ENCODE measurements around the gene LRCH1. TPM values are rescaled to one million over a fixed set of nuclear protein-coding genes. Genes with fewer than 3 reads are reported as not detected.
"Not testable (repeated sequence)": the region's sequence is repeated elsewhere in the genome, so short reads cannot be mapped to it uniquely, and the experiment has no call there.

The LRCH1 gene
- total and polyA plus RNA-seq, 2 donors (not counting 1 experiment from before 2014, with no cell fraction given) = 12.0 to 12.4 TPM

- no peaks in the 10 kb centered on the region for H4K20me1 ChIP-seq (ENCODE audit: control insufficient read depth, extremely low read depth, insufficient read depth, low read length)
- H3K4me2 ChIP-seq (ENCODE audit: extremely low read depth, insufficient read depth, low read length) = no peak overlapping the region
- no peaks in the 10 kb centered on the region for H3K4me1 ChIP-seq (ENCODE audit: control insufficient read depth, extremely low read depth, insufficient read depth, low read length)
- H3K36me3 ChIP-seq (ENCODE audit: control insufficient read depth, insufficient read depth, low read length) = no peaks in the 10 kb centered on the region
- no peak overlapping the region for H2AFZ ChIP-seq (ENCODE audit: low read length)
- no peak overlapping the region for H3K4me3 ChIP-seq (replicated peaks in 1 of 4; ENCODE audit: control extremely low read depth in 1 of 4, insufficient read depth in 1 of 4, low read depth in 3 of 4, low read length in 4 of 4)
- no peaks in the 10 kb centered on the region for H3K27me3 ChIP-seq (ENCODE audit: control insufficient read depth, insufficient read depth, low read length)
- DNase-seq (ENCODE audit: low read depth in 2 of 2) = no peak
- H3K79me2 ChIP-seq (ENCODE audit: control insufficient read depth, insufficient read depth, low read length) = no peaks in the 10 kb centered on the region
- TF ChIP-seq CTCF (conservative IDR thresholded peaks at IDR 0.05 in 1 of 2, IDR thresholded peaks at IDR 0.05 in 1 of 2; ENCODE audit: low read depth in 1 of 2, low read length in 2 of 2) = no peak
- TF ChIP-seq EZH2 (IDR thresholded peaks at IDR 0.05; ENCODE audit: low read length, missing control alignments) = no peak
- H3K27ac ChIP-seq (ENCODE audit: insufficient read depth, low read length) = no peak overlapping the region
- H3K9me3 ChIP-seq (ENCODE audit: control insufficient read depth, insufficient read depth, low read depth, low read length) = no peaks in the 10 kb centered on the region
- no peak overlapping the region for H3K9ac ChIP-seq (ENCODE audit: insufficient read depth, low read length)
Measured at GRCh38 chr13:46509981-46510380, 43.0 kb upstream of the LRCH1 start.

DNA sequence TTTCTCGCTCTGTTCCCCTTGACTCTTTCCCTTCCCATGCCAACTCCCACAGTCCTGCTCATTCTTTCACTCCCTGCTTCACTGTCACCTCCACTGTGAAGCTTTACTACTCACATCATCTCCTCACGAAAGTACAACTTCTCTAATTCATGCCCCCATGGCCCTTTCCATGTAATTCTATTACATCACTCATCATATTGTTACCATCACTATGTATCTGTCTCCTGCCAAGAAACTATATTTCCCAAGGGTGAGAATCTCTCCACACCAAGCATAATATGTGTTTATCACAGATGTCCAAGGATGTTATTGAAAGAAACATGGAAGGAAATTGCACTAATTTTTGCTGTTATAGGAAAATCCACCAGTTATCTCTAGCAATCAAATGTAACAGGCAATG is 37.2 kb upstream of the LRCH1 start:
- Histone ChIP-seq H4K20me1 (ENCODE audit: control insufficient read depth, extremely low read depth, insufficient read depth, low read length) (no peaks in the 10 kb centered on the region), H3K27ac (ENCODE audit: insufficient read depth, low read length) (no peak overlapping the region), H3K79me2 (ENCODE audit: control insufficient read depth, insufficient read depth, low read length) (no peaks in the 10 kb centered on the region), H3K36me3 (ENCODE audit: control insufficient read depth, insufficient read depth, low read length) (no peaks in the 10 kb centered on the region), H2AFZ (ENCODE audit: low read length) (no peak overlapping the region), H3K9ac (ENCODE audit: insufficient read depth, low read length) (no peak overlapping the region), H3K4me3 (replicated peaks in 1 of 4; ENCODE audit: control extremely low read depth in 1 of 4, insufficient read depth in 1 of 4, low read depth in 3 of 4, low read length in 4 of 4) (no peak overlapping the region), H3K27me3 (ENCODE audit: control insufficient read depth, insufficient read depth, low read length) (peaks cover 2% of the 10 kb centered on the region), H3K4me2 (ENCODE audit: extremely low read depth, insufficient read depth, low read length) (no peak overlapping the region), H3K9me3 (ENCODE audit: control insufficient read depth, insufficient read depth, low read depth, low read length) (no peaks in the 10 kb centered on the region), H3K4me1 (ENCODE audit: control insufficient read depth, extremely low read depth, insufficient read depth, low read length) (no peaks in the 10 kb centered on the region)
- TF ChIP-seq EZH2 (IDR thresholded peaks at IDR 0.05; ENCODE audit: low read length, missing control alignments) = no peak
- no peak for TF ChIP-seq CTCF (conservative IDR thresholded peaks at IDR 0.05 in 1 of 2, IDR thresholded peaks at IDR 0.05 in 1 of 2; ENCODE audit: low read depth in 1 of 2, low read length in 2 of 2)
- no peak for DNase-seq (ENCODE audit: low read depth in 2 of 2)

DNA sequence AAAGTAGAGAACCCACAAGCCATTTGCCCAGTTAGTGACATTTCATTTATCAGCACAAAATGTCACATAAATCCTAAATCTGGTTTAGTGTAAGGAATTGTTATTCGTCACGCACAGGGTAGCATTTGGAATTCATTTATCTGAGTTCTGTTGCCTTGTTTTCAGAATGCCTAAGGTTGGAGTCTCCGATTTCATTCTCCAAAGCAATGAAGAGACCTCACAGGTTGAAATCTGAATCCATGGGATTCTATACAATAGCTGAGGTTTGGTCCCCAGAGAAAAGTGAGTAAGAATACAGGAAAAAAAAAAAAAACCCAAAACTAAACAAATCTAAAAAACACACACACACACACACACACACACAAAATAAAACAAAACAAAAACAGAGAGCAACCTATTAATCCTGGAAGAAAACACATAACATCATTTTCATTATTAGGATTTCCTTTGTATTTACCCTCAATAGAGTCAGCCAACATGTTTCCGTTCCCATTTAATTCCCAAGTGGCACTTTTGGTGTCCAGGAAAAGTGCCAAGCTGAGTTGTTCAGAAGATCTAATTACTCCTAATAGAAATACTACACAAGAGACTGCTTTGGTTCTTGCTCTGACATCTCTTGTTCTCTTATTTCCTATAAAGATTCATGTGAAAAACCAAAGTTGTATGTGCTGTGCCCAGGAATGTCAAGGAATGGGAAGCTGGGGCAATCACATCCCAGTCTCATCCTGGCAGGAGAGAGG is 36.2 kb upstream of the LRCH1 start:
- Histone ChIP-seq H3K27ac (ENCODE audit: insufficient read depth, low read length) (no peak overlapping the region), H3K4me3 (replicated peaks in 1 of 4; ENCODE audit: control extremely low read depth in 1 of 4, insufficient read depth in 1 of 4, low read depth in 3 of 4, low read length in 4 of 4) (no peak overlapping the region), H3K4me1 (ENCODE audit: control insufficient read depth, extremely low read depth, insufficient read depth, low read length) (no peaks in the 10 kb centered on the region), H3K79me2 (ENCODE audit: control insufficient read depth, insufficient read depth, low read length) (no peaks in the 10 kb centered on the region), H3K9ac (ENCODE audit: insufficient read depth, low read length) (no peak overlapping the region), H3K27me3 (ENCODE audit: control insufficient read depth, insufficient read depth, low read length) (peaks cover 2% of the 10 kb centered on the region), H3K36me3 (ENCODE audit: control insufficient read depth, insufficient read depth, low read length) (no peaks in the 10 kb centered on the region), H3K9me3 (ENCODE audit: control insufficient read depth, insufficient read depth, low read depth, low read length) (no peaks in the 10 kb centered on the region), H3K4me2 (ENCODE audit: extremely low read depth, insufficient read depth, low read length) (no peak overlapping the region), H2AFZ (ENCODE audit: low read length) (no peak overlapping the region), H4K20me1 (ENCODE audit: control insufficient read depth, extremely low read depth, insufficient read depth, low read length) (no peaks in the 10 kb centered on the region)
- DNase-seq (ENCODE audit: low read depth in 2 of 2) = no peak
- TF ChIP-seq CTCF (conservative IDR thresholded peaks at IDR 0.05 in 1 of 2, IDR thresholded peaks at IDR 0.05 in 1 of 2; ENCODE audit: low read depth in 1 of 2, low read length in 2 of 2) (no peak), EZH2 (IDR thresholded peaks at IDR 0.05; ENCODE audit: low read length, missing control alignments) (no peak)

GRCh38 chr13:46517748-46518147 is 35.2 kb upstream of the LRCH1 start:
- H3K79me2 ChIP-seq (ENCODE audit: control insufficient read depth, insufficient read depth, low read length); H3K27ac ChIP-seq (ENCODE audit: insufficient read depth, low read length); H3K4me2 ChIP-seq (ENCODE audit: extremely low read depth, insufficient read depth, low read length); H3K4me1 ChIP-seq (ENCODE audit: control insufficient read depth, extremely low read depth, insufficient read depth, low read length); H3K4me3 ChIP-seq (replicated peaks in 1 of 4; ENCODE audit: control extremely low read depth in 1 of 4, insufficient read depth in 1 of 4, low read depth in 3 of 4, low read length in 4 of 4); H3K9me3 ChIP-seq (ENCODE audit: control insufficient read depth, insufficient read depth, low read depth, low read length); H4K20me1 ChIP-seq (ENCODE audit: control insufficient read depth, extremely low read depth, insufficient read depth, low read length); H3K27me3 ChIP-seq (ENCODE audit: control insufficient read depth, insufficient read depth, low read length); H2AFZ ChIP-seq (ENCODE audit: low read length); H3K36me3 ChIP-seq (ENCODE audit: control insufficient read depth, insufficient read depth, low read length); H3K9ac ChIP-seq (ENCODE audit: insufficient read depth, low read length); DNase-seq (ENCODE audit: low read depth in 2 of 2): not testable (repeated sequence)

Data from fibroblast of lung (primary cell).